T-helper 17 cell (primary cell): Measurements from ENCODE around the gene SLC6A2. TPM values are rescaled to one million over a fixed set of nuclear protein-coding genes. Genes with fewer than 3 reads are reported as not detected.

Experiments
- ATAC-seq: fragments of 150-1000 bp; cut with Tn5 transposase; 2 replicates; pipeline ENCODE4 v1.10.0; 2021; ENCODE audit warnings: mild to moderate bottlenecking, moderate library complexity
- DNase-seq, 3 donors: peaks; one replicate each; pipeline versions ENCODE4 v3.0.0 to v3.0.0-alpha.2; 2020 to 2021
- H3K9me3 ChIP-seq: one replicate; pipeline ENCODE4 v1.7.0; 2013; ENCODE audit warnings: low read length, mild to moderate bottlenecking; ENCODE audit not compliant: control insufficient read depth, poor library complexity, severe bottlenecking
- H3K27ac Mint-ChIP-seq: one replicate; pipeline ENCODE4 v1.8.0; 2022; ENCODE audit warnings: mild to moderate bottlenecking, moderate library complexity, mixed read lengths
- H3K27me3 Mint-ChIP-seq: one replicate; pipeline ENCODE4 v1.8.0; 2022; ENCODE audit warnings: mixed read lengths
- H3K36me3 Mint-ChIP-seq: one replicate; pipeline ENCODE4 v1.8.0; 2022; ENCODE audit warnings: low read depth, mixed read lengths
- H3K4me1 Mint-ChIP-seq: one replicate; pipeline ENCODE4 v1.8.0; 2022; ENCODE audit warnings: mild to moderate bottlenecking, mixed read lengths
- H3K4me3 Mint-ChIP-seq: one replicate; pipeline ENCODE4 v1.8.0; 2022; ENCODE audit warnings: mild to moderate bottlenecking, moderate library complexity, mixed read lengths
- total RNA-seq, 4 donors: library from RNA in 2 of 4; stranded (reverse) in 2 of 4; gene quantifications; one replicate each; pipeline ENCODE4 v1.2.3 and lab custom pipeline; 2022 to 2026

SLC6A2 gene
- total RNA-seq, 2 donors from 2014 or later, result not detected

DNA sequence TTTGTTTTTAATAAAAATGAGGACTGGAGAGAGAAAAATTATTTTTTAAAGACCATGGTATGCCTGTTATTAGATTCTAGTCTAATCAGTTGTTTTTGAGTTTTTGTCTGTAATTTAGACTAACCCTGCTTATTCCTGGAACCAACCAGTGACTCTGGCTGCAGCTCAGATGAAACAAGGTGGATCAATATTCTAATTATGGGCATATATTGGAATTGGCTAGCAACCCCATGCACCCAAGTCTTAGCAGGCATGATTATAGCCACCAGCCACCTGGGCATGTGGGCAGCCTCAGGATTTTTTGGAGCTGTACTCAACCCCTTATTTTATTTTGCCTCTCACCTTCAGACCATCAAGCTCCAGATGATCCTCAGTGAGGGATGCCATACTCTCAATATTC, 21.6 kb upstream of the SLC6A2 start:
- Mint-ChIP-seq H3K36me3 (no peaks in the 10 kb centered on the region), H3K4me1 (no peaks in the 10 kb centered on the region), H3K27ac (no peak overlapping the region), H3K4me3 (no peak overlapping the region), H3K27me3 (peaks cover 36% of the 10 kb centered on the region)
- no peak for DNase-seq
- ATAC-seq, result no peak
- no peaks in the 10 kb centered on the region for H3K9me3 ChIP-seq

DNA sequence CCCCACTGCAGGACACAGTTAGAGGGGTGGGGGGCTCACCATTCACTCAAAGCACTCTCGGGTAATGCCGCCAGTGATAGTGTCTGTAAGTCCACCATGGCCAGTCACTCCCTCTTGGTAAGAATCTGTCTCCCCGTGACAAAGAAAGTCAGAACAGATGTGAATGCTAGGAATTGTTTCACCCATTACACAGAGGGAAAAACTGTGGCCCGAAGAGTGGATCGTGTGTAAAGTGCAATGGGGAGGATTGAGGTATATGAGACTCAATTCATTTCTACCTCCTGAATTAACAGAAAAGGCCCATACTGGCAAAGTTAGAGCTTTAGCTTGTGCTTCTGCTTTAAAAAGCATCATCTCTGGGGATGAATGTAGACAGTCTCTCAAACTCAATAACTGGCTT, 17.5 kb upstream of the SLC6A2 start:
- no peaks in the 10 kb centered on the region for H3K9me3 ChIP-seq
- Mint-ChIP-seq H3K4me3 (no peak overlapping the region), H3K4me1 (no peaks in the 10 kb centered on the region), H3K27me3 (peaks cover 46% of the 10 kb centered on the region), H3K36me3 (no peaks in the 10 kb centered on the region), H3K27ac (no peak overlapping the region)
- ATAC-seq (no peak), DNase-seq (no peak)

DNA sequence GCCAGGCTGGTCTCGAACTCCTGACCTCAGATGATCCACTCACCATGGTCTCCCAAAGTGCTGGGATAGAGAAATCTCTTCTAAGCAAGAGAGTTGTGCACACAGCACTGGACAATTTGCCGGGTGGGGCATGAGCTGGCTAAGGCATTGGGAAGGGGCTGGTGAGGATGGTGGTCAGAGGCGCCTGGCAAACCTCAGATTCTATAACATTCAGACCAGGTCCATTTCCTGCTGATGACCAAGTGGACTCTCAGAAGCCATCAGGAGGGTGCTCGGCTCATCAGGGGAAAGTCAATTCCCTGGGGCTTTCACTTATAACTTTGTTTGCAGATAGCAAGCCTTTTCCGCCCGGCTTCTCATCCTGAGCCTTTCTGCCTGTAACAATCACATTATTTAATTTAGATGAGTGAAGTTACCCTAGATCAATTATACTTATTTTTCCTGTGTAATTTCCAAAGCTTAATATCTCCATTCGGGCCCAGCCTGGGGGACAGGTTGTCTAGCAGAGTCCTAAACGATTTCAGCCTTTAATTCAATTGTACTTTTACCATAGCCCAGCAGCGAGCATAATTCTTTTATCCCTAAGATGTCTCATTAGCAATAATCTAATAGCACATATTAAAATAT, 15.0 kb upstream of the SLC6A2 start:
- Mint-ChIP-seq H3K4me1 (no peaks in the 10 kb centered on the region), H3K27ac (no peak overlapping the region), H3K36me3 (no peaks in the 10 kb centered on the region), H3K27me3 (peaks cover 53% of the 10 kb centered on the region), H3K4me3 (no peak overlapping the region)
- ATAC-seq (no peak), DNase-seq (no peak)
- H3K9me3 ChIP-seq, result no peaks in the 10 kb centered on the region

DNA sequence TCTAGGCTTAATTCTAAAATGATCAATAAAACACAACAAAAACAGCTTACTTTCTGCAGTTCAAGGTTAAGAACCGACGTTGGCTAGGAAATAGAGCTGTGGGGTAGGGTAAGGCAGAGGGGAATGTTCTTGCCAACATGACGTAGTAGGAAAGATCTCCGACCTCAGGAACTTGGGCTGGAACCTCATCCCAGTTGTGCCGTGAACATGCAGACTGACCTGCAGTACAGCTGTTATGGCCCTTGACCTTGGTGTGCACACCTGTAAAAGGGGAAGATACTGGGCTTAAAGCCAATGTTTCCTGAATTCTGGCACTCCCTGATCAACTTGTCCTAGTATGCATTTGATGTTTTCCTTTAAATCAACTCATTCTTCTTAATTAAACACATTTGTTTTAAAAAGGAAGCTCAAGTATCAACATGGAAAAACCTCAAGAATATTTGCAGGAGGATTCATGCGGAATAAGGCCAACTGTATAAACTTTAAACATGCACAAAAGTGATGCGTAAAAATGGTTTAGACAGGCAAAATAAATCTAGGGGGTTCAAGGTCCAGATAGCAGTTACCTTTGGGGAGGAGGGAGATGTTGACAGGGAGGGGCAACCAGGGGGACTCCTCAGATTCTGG, 14.2 kb upstream of the SLC6A2 start:
- no peak overlapping the region for H3K4me3 Mint-ChIP-seq
- ATAC-seq, result no peak
- H3K27me3 Mint-ChIP-seq, result peaks cover 51% of the 10 kb centered on the region
- no peaks in the 10 kb centered on the region for H3K4me1 Mint-ChIP-seq
- H3K36me3 Mint-ChIP-seq, result no peaks in the 10 kb centered on the region
- H3K27ac Mint-ChIP-seq, result no peak overlapping the region
- no peak for DNase-seq
- no peaks in the 10 kb centered on the region for H3K9me3 ChIP-seq

DNA sequence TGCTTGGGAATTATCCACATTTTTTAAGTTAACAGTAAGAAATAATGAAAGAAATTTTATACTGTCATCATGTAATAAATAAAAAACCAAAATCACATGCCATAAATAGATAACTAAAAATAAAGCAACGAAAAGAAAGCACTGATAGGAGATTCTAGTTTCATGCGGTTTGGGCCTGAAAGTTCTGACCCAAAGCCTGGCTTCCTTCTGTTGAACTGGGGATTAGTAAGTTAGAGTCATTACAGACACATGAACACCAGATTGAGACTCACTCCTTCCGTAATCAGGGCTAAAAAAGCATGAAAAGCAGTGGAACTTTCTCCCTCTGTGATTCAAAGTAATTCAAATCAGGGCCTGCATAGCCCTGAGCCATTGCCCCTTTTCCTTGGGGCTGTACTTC, 13.2 kb upstream of the SLC6A2 start:
- no peak for ATAC-seq
- no peak overlapping the region for H3K4me3 Mint-ChIP-seq
- H3K36me3 Mint-ChIP-seq, result no peaks in the 10 kb centered on the region

DNA sequence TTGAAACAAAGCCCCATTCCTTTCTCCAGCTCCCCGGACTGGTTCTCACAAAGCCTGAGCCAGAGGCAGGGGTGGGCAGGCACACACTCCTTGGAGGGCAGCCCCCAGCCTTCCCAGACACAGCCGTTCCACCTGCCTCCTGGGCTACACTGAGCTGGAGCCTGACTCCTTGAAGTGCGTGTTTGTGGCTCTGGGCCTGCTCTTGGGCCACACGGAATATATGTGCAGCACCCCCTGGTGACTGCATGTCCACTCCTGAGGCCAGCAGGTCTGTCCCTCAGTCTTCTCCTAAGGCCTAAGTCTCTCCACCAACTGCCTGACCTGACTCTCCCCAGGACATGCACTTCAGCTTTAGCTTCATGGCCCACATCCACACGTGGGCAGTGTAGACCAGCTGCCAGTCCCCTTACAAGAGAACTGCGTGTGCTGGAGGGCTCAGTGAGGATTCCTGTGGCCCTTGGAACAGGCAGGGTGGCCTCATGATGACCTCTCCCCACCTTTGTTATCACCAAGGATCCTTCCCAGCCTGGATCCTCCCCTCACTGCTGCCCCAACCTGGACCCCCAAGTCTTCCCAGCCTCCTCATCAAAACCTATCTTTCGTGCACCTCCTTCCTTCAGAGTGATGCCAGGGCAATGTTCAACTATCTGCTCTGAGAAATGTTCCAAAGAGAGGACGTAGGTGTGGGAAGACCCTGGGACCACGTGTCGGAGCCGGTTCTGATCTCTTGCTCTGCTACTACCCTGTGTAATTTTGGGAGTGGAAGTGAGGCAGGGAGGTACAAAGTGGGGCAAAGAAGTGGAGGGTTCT, 12.4 kb upstream of the SLC6A2 start:
- Mint-ChIP-seq H3K36me3 (no peaks in the 10 kb centered on the region), H3K27me3 (peaks cover 42% of the 10 kb centered on the region), H3K4me3 (no peak overlapping the region), H3K27ac (no peak overlapping the region), H3K4me1 (no peaks in the 10 kb centered on the region)
- ATAC-seq, result no peak
- DNase-seq, result no peak
- H3K9me3 ChIP-seq, result no peaks in the 10 kb centered on the region

More for the DNA sequence above, 13.2 kb upstream of the SLC6A2 start:
- DNase-seq, result no peak
- H3K4me1 Mint-ChIP-seq, result no peaks in the 10 kb centered on the region
- peaks cover 42% of the 10 kb centered on the region for H3K27me3 Mint-ChIP-seq
- no peak overlapping the region for H3K27ac Mint-ChIP-seq
- no peaks in the 10 kb centered on the region for H3K9me3 ChIP-seq

DNA sequence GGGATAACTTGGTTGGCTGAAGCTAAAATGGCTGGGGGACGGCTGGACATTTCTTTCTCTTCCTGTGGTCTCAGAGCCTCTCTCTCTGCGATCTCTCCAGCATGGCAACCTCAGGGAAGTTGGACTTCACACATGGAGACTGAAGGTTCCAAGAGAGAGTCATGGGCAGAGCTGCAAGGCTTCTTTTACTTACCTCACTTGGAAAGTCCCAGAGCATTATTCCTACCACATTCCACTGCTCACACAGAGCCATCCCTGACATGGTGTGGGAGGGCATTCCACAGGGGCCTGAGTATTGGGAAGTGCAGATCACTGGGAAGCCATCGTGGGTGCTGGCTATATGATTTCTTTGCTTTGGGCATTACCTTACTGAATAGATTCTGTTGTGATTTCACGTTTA, 9.8 kb upstream of the SLC6A2 start:
- Mint-ChIP-seq H3K4me1 (no peaks in the 10 kb centered on the region), H3K27ac (no peak overlapping the region), H3K27me3 (peaks cover 38% of the 10 kb centered on the region), H3K4me3 (no peak overlapping the region), H3K36me3 (no peaks in the 10 kb centered on the region)
- DNase-seq (no peak), ATAC-seq (no peak)
- H3K9me3 ChIP-seq, result no peaks in the 10 kb centered on the region

DNA sequence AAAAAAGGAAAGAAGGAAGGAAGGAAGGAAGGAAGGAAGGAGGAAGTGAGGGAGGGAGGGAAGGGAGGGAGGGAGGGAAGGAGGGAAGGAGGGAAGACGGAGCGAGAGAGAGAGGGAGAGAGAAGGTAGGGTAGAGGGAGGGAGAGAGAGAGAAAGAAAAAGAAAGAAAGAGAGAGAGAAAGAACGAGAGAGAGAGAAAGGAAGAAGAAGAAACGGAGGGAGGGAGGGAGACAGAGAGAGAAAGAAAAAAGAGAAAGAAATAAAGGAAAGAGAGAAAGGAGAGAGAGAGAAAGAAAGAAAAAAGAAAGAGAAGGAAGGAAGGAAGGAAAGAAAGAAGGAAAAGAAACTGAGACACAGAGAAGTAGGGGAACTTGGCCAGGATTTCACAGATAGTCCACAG, 8.4 kb upstream of the SLC6A2 start:
- DNase-seq (no peak), ATAC-seq (no peak)
- no peaks in the 10 kb centered on the region for H3K36me3 Mint-ChIP-seq
- no peaks in the 10 kb centered on the region for H3K9me3 ChIP-seq
- no peaks in the 10 kb centered on the region for H3K4me1 Mint-ChIP-seq
- H3K27ac Mint-ChIP-seq, result no peak overlapping the region
- peaks cover 44% of the 10 kb centered on the region for H3K27me3 Mint-ChIP-seq
- H3K4me3 Mint-ChIP-seq, result no peak overlapping the region

DNA sequence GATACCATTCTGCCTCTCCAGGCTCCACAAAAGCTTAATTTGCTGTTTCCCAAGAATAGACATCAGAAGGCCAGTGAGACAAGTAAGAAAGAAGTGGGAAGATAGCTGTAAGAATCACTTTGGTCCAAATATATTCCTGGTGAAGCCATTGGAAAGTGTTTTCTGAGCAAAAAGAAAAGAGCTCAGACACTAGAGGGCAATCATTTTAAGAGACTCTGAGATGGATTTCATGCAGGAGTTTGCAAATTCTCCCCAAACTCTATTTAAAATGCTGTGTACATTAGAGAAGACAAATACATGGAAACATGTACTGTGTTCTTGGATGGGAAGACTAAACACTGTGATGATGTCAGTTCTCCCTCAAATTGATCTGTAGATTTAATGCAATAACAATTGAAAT, 8.0 kb upstream of the SLC6A2 start:
- Mint-ChIP-seq H3K4me1 (no peaks in the 10 kb centered on the region), H3K27ac (no peak overlapping the region), H3K27me3 (peaks cover 44% of the 10 kb centered on the region), H3K4me3 (no peak overlapping the region), H3K36me3 (no peaks in the 10 kb centered on the region)
- ATAC-seq, result no peak
- DNase-seq, result no peak
- H3K9me3 ChIP-seq, result no peaks in the 10 kb centered on the region

DNA sequence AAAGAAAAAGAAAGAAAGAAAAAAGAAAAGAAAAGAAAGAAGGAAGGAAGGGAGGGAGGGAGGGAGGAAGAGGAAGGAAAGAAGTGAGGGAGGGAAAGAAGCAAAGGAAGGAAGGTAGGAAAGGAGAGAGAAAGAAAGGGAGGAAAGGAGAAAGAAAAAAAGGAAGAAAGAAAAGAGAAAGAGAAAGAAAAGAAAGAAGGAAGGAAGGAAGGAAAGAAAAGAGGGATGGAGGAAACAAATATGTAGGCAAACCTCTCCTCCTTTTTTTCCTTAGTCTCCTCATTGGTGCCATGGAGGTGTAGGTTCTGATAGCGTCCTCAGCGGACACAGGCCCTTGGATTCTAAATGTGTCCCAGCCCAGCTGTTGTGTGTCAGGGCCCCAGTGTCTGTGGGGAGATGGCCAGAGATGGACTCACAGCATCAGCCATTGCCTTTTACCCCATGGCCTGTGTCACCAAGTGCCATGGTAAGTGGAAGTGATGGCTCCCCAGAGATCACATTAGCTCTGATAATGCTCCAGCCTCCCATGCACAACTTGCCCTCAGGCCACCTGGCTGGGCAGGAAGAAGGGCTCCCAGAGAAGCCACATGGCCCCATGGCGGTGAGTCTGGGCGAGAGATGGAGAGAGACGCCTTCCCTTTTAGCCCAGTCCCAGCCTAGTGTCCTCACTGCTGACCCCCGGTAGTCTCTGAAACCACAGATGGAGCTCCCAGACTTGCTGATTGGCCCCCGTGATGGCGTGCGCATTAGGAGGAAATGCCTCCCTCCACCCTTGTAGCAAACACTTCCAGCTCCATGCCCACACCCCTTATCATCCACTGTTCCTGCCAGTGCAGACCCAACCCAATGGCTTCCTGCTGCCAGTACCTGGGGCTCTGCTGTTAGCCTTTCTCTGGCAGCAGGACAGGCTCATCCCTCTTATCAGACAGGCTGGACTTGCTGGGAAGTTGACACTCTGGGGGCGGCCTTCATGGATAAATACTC, 3.7 kb upstream of the SLC6A2 start:
- Mint-ChIP-seq H3K27me3 (peaks cover 30% of the 10 kb centered on the region), H3K4me1 (no peaks in the 10 kb centered on the region), H3K27ac (no peak overlapping the region), H3K4me3 (no peak overlapping the region), H3K36me3 (peaks cover 2% of the 10 kb centered on the region)
- no peaks in the 10 kb centered on the region for H3K9me3 ChIP-seq
- ATAC-seq (no peak), DNase-seq (no peak)

DNA sequence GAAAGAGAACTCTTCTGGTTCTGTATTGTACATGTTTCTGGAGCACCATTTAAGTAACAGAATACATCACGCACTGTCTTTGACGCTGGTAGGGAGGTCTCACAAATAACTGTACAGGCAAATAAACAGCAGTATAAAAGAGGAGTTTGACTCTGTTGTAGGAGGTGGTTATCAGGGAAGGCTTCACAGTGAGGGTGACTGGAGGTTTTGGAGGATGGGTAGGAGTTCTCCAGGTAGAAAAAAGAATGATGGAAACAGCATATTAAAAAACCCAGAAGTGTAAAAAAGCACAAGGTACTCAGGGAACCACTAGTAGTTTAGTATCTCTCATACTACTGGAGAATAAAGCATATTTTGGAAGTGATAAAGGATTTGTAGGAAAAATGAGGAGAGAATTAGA, 2.7 kb upstream of the SLC6A2 start:
- no peak for DNase-seq
- peaks cover 2% of the 10 kb centered on the region for H3K36me3 Mint-ChIP-seq
- no peak overlapping the region for H3K4me3 Mint-ChIP-seq
- peaks cover 35% of the 10 kb centered on the region for H3K27me3 Mint-ChIP-seq
- no peaks in the 10 kb centered on the region for H3K9me3 ChIP-seq
- ATAC-seq, result no peak
- H3K27ac Mint-ChIP-seq, result no peak overlapping the region
- no peaks in the 10 kb centered on the region for H3K4me1 Mint-ChIP-seq

DNA sequence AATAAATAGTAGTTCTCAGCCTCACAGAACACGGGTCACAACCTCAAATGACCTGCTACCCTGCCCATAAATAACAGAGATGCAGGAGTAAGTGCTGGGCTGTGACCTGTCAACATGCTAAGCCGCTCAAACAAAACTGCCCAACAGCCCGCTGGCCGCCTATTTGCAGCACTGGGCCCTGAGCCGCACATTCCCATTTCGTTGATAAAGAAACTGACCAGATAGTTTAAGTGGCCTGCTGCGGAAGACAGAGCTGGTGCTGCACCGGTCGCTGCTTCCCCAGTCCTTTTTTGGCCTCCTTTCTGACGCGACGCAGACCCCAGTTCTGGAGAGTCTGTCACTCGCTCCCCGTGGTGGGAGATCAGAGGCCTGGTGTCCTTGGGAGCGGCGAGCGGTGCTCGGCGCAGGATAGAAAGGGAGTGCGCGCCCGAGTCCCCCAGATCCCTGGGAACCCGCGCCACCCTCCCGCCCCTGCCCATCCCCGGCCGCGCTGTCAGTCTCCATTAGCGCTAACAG, 349 bp upstream of the SLC6A2 start:
- ATAC-seq, result no peak
- no peak for DNase-seq
- H3K27ac Mint-ChIP-seq, result no peak overlapping the region
- H3K4me3 Mint-ChIP-seq, result no peak overlapping the region
- H3K9me3 ChIP-seq, result no peaks in the 10 kb centered on the region
- H3K4me1 Mint-ChIP-seq, result no peaks in the 10 kb centered on the region
- H3K27me3 Mint-ChIP-seq, result peaks cover 36% of the 10 kb centered on the region
- H3K36me3 Mint-ChIP-seq, result peaks cover 2% of the 10 kb centered on the region

DNA sequence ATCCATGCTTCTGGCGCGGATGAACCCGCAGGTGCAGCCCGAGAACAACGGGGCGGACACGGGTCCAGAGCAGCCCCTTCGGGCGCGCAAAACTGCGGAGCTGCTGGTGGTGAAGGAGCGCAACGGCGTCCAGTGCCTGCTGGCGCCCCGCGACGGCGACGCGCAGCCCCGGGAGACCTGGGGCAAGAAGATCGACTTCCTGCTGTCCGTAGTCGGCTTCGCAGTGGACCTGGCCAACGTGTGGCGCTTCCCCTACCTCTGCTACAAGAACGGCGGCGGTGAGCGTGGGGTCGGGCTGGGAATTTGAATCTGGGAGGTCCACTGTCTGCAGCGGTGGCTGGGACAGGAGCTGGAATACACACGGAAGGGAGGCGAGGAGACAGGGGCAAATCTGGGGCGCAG, 904 bp downstream of the SLC6A2 start:
- Mint-ChIP-seq H3K27me3 (peaks cover 25% of the 10 kb centered on the region), H3K4me1 (no peaks in the 10 kb centered on the region), H3K4me3 (no peak overlapping the region), H3K27ac (no peak overlapping the region), H3K36me3 (peaks cover 2% of the 10 kb centered on the region)
- no peak for ATAC-seq
- no peak for DNase-seq
- H3K9me3 ChIP-seq, result no peaks in the 10 kb centered on the region
